Uterus (tissue), 4 donors: ENCODE measurements around the gene TMEM181. TPM values are rescaled to one million over a fixed set of nuclear protein-coding genes. Genes with fewer than 3 reads are reported as not detected.

Experiments used
- DNase-seq, 2 donors: peaks; one replicate each; pipeline ENCODE4 v3.0.0-alpha.2; 2019 to 2020
- H3K27ac ChIP-seq, 2 donors: fragments of 200-600 bp; sonication (generic); 1 replicate in 1 of 2; 2 replicates in 1 of 2; pipeline ENCODE4 v1.5.1; 2016 to 2018
- H3K27me3 ChIP-seq, 2 donors: fragments of 200-600 bp; sonication (generic); one replicate each; pipeline ENCODE4 v1.5.1; 2018 to 2019; ENCODE audit warnings: control low read depth in 1 of 2
- H3K36me3 ChIP-seq, 2 donors: fragments of 200-600 bp; sonication (generic); one replicate each; pipeline ENCODE4 v1.5.1; 2019; ENCODE audit warnings: control low read depth in 1 of 2
- H3K4me1 ChIP-seq, 2 donors: fragments of 200-600 bp; sonication (generic); one replicate each; pipeline ENCODE4 v1.5.1; 2018 to 2019; ENCODE audit warnings: control low read depth in 1 of 2
- H3K4me3 ChIP-seq, 2 donors: fragments of 200-600 bp; sonication (generic); 1 replicate in 1 of 2; 2 replicates in 1 of 2; pipeline ENCODE4 v1.5.1; 2018 to 2019; ENCODE audit warnings: mild to moderate bottlenecking in 1 of 2
- H3K9me3 ChIP-seq, 2 donors: fragments of 200-600 bp; sonication (generic); one replicate each; pipeline ENCODE4 v1.5.1; 2019; ENCODE audit warnings: control low read depth in 1 of 2
- CTCF ChIP-seq, 4 experiments: fragments of 200-600 bp in 2 of 4; fragments of 450-650 bp in 2 of 4; sonication (generic) in 2 of 4; IDR thresholded peaks; one replicate each; pipeline ENCODE4 v1.5.1; 2016 to 2019; ENCODE audit warnings: antibody characterized with exemption in 4 of 4, mild to moderate bottlenecking in 2 of 4, moderate library complexity in 1 of 4
- POLR2A ChIP-seq, 2 donors: fragments of 450-650 bp; IDR thresholded peaks; one replicate each; pipeline ENCODE4 v1.6.1; 2016; ENCODE audit warnings: antibody characterized with exemption in 2 of 2, mild to moderate bottlenecking in 1 of 2, moderate library complexity in 1 of 2
- intact Hi-C: fragments of 100-400 bp; cut with DNase I; formaldehyde crosslinking; loops from one replicate; pipeline ENCODE4 v1.15.1; 2023; ENCODE audit warnings: low total_unique reads
- total RNA-seq, 4 donors: library from RNA; depleted of rRNA in 3 of 4; stranded (reverse); fragments of >200 nt in 3 of 4; gene quantifications; one replicate each; pipeline versions ENCODE4 v1.1.0 to v1.2.4, GENCODE V29; 2014 to 2023
- donor health status: DM: yes; HTN: yes; CAD: no.

The TMEM181 gene
- total RNA-seq, 4 donors from 2014 or later = 17.6 to 36.6 (median 28.8) TPM

DNA sequence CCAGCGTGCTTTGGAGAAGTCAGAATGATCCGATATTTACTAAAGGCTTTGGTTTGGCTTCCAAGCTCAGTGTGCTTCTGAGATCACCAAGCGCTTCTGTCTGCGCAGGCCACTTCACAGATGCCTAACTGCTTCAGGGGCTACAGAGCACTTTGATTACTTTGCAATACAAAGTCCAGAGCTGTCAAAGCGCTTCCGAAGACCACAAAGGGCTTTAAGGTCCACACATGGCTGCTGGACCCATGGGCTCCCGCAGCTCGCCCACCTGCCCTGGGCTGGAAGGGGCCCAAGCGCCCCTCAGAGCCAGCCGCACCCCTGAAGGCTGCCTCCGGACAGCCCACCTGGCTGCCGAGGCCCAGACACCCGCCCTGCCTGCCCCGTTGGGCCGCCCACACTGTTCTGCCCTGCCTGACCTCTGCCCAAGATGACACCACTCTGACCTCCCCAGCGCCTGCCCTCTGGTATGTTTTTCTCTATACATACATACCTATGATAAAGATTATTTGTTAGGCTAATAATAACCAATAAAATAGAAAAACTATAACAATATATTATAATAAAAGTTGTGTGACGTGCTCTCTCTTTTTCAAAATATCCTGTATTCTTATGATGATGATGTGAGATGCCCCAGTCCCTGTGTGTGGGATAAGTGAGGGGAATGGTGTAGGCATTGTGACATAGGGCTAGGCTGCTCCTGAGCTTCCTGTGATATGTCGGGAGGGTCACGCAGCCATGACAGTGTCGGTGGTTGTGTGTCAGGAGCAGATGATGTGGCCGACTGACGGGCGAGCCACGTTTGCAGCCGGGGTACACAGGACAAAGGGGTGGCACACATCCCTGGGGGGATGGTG is 62.0 kb downstream of the TMEM181 start:
- Histone ChIP-seq H3K27ac (no peak overlapping the region), H3K4me3 (no peak overlapping the region), H3K4me1 (no peaks in the 10 kb centered on the region), H3K27me3 (no peaks in the 10 kb centered on the region), H3K36me3 (no peaks in the 10 kb centered on the region), H3K9me3 (no peaks in the 10 kb centered on the region)
- no peak for TF ChIP-seq CTCF (IDR thresholded peaks at IDR 0.05)
- intact Hi-C loops = no loop called here
- peak in 1 of 2 donors; percentile 11 for DNase-seq

- H3K36me3 ChIP-seq = no peaks in the 10 kb centered on the region
- H3K9me3 ChIP-seq = no peaks in the 10 kb centered on the region
- H3K27ac ChIP-seq = no peak overlapping the region
- H3K27me3 ChIP-seq = no peaks in the 10 kb centered on the region
- no peaks in the 10 kb centered on the region for H3K4me1 ChIP-seq
- H3K4me3 ChIP-seq = no peak overlapping the region
- no peak for DNase-seq
- TF ChIP-seq POLR2A (IDR thresholded peaks at IDR 0.05) (no peak), CTCF (IDR thresholded peaks at IDR 0.05) (no peak)
- intact Hi-C loops = no loop called here
These were observed 62.8 kb downstream of the TMEM181 start for GRCh38 chr6:158622545-158623190.

GRCh38 chr6:158624684-158625682 is 65.1 kb downstream of the TMEM181 start:
- no peaks in the 10 kb centered on the region for H3K4me1 ChIP-seq
- no peaks in the 10 kb centered on the region for H3K27me3 ChIP-seq
- TF ChIP-seq POLR2A (IDR thresholded peaks at IDR 0.05) = no peak
- no peak for TF ChIP-seq CTCF (IDR thresholded peaks at IDR 0.05)
- H3K36me3 ChIP-seq = no peaks in the 10 kb centered on the region
- intact Hi-C loops = no loop called here
- peak overlapping the region in 1 of 2 donors; percentile 14 for H3K27ac ChIP-seq
- H3K4me3 ChIP-seq = no peak overlapping the region
- H3K9me3 ChIP-seq = no peaks in the 10 kb centered on the region
- DNase-seq = peak in 1 of 2 donors; percentile 10

DNA sequence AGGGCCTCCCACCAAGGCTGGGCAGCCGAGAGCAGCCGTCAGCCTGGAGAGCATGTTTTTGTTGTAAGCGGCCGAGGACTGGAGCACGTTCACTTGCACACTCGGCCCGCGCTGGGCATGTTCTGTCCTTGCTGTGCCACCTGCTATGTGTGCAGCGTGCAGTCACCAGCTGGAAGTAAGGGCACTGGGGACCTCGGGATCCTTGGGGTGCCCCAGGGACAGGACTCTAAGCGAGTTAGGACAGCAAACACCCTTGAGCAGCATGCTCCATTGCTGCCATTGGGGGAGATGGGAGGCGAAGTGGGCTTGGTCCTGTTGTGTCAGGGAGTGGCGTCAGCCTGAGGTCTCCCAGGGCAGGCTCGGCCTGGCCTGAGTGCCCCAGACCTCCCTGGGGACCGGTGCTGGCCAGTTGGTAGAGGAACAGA is 66.0 kb downstream of the TMEM181 start:
- no peaks in the 10 kb centered on the region for H3K36me3 ChIP-seq
- H3K4me3 ChIP-seq = no peak overlapping the region
- peaks cover 0 to 3% of the 10 kb centered on the region in 2 donors for H3K4me1 ChIP-seq
- intact Hi-C loops = no loop called here
- H3K9me3 ChIP-seq = no peaks in the 10 kb centered on the region
- H3K27ac ChIP-seq = peak overlapping the region in 1 of 2 donors; percentile 14
- peak in 1 of 2 donors; percentile 39 for DNase-seq
- H3K27me3 ChIP-seq = no peaks in the 10 kb centered on the region
- no peak for TF ChIP-seq POLR2A (IDR thresholded peaks at IDR 0.05)
- TF ChIP-seq CTCF (IDR thresholded peaks at IDR 0.05) = no peak
